EH (cell line): ENCODE results near the gene MACROD2.

Experiments
- DNase-seq: peaks from one replicate; pipeline ENCODE4 v3.0.0-alpha.2; 2015; ENCODE audit warnings: low read depth

Gene MACROD2

DNA sequence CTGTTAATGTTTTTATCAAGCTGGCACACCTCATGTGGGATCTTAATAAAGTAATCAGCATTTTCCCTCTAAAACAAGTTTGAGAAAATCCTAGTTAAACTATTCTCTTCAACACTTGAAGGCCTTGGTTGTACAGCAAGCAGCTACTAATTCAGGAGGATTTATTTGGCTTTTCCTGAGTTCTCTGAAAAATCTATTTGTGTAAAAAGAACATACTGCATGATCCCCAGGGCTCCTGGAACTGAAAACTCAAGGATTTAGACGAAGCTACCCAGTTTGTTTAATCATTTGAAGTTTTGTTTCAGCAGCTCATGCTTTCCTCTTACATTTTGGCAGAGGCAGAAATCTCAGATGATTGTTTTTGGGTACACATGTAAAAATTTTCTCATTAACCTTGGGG lies 651.7 kb downstream of the MACROD2 start:
- no peak for DNase-seq

- DNase-seq: no peak
Measured at GRCh38 chr20:14649662-14650061, 654.3 kb downstream of the MACROD2 start.

- DNase-seq: no peak
Measured at GRCh38 chr20:14657266-14658005, 662.1 kb downstream of the MACROD2 start.

DNA sequence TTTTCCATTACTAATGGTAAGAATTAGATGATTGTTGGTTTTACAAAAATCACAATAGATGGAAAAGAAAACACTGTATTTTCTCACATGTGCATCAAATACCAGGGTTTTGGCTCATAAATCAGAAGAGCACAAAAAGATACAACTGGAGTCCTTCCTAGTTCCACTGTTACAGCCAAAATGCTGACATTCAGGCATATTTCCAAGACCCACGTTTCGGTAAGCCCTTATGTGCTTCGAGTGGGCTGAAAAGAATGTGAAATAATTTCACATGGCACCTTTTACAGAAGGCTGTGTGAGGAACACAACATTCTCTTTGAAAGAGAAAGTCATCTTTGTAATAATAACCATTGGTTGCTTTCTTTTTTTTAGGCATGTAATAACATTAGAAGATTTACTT lies 668.8 kb downstream of the MACROD2 start:
- DNase-seq: no peak

DNA sequence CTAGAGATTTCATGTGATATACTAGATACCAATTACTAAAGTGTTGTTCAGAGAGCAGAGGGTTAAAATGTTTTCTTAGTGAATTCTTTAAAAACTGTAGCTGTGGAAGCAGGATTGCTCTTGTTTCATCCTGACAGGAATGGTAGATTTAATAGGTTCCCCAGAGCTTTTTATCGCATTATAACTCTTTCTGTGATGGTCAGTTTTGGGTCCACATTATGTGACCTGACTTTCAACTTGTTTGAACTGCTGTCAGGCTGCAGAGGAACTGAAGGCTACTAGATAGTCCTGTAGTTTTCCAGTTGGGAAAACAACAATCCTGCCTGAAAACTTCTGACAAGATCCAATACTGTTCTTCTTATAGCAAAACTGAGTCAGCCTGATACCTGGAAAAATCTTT lies 671.4 kb downstream of the MACROD2 start:
- DNase-seq: no peak

DNA sequence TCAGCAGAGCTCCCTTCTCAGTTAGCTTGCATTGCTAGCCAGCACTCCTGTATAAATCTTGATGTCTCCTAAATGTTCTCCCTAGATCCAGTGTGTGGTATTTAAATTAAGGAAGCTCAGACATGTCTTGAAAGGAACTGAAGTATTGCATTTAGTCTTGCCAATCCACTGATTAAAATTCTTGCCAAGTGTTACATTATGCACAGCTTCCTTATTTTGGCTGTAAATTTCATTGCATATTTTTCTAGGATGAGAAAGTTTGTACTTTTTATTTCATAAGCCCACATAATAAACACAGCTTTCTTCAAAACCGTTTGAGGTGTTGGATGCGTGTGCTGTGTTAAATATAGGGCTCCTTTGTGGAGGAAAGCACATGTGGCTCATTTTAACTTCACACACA lies 671.9 kb downstream of the MACROD2 start:
- DNase-seq: no peak

DNA sequence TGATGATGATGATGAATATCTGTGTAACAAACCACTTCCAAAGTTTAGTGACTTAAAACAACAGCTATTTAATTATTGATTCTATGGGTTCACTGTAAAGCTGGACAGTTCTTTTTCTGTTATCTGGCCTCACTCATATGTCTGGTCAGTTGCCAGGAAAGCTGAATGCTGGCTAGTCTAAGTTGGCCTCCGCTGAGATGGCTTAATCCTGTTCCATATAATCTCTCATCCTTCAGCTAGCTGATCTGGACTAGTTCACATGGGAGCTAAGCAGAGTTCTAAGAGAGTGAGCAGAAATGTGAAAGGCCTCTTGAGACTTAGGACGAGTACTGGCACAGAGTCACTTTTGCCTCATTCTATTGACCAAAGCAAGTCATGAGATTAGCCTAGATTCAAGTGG lies 676.8 kb downstream of the MACROD2 start:
- no peak for DNase-seq

DNA sequence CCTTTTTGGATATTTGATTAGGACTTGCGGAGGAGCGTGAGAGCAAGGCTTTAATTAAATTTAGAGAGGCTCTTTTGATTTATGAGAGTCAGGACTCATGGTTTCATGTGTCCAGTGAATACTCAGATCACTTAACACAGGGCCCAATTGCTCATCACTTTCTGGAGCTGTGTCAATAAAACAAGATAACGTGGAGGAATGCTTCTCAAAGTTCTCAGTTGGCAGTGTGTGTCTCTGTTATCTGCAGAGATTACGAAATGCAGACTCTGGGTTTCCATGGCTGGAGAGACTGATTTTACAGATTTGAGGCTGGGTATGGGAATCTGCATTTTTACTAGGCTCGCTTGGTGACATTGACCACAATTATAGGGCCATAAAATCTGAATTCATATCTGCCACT lies 677.8 kb downstream of the MACROD2 start:
- DNase-seq: no peak

- no peak for DNase-seq
Measured at GRCh38 chr20:14677455-14677854, 682.1 kb downstream of the MACROD2 start.

DNA sequence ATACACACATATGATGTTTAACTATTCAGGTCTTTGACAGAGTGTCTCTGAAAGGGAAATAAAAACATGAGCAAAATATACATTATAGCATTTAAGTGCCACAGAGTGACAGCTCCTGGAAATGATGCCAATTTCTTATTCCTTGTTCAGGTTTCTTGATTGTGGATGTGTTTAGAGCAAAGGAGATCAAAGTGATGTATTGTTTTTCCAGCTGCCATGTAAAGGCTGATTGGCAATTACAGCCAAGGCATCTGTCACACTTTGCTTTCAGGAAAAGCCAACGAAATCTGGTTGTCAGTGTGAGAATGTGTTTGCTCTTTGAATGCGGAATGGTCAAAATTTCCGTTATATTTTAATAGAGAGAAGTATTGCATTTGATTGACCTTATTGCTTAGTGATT lies 689.9 kb downstream of the MACROD2 start:
- no peak for DNase-seq

- no peak for DNase-seq
Measured at GRCh38 chr20:14687313-14687712, 692.0 kb downstream of the MACROD2 start.

DNA sequence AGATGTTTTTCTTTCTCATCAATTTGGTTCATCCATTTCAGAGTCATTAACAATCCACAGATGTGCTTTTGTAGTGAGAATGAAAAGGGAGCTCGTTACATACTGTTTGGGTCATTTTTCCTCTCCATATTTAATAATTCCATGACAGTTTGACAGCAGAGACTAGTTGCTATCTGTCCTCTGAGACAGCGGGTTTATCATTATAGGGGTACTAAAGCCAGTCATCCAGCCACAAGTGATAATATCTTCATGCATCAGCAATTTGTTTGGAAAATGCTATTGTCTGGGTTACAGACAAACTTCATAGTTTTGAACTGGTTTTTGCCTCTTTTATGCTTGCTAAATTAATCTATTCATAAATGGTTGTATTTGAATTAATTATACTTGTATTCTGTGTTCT lies 692.7 kb downstream of the MACROD2 start:
- no peak for DNase-seq

- no peak for DNase-seq
Measured at GRCh38 chr20:14691994-14692393, 696.7 kb downstream of the MACROD2 start.

GRCh38 chr20:14696478-14696877 lies 701.2 kb downstream of the MACROD2 start:
- DNase-seq: no peak

DNA sequence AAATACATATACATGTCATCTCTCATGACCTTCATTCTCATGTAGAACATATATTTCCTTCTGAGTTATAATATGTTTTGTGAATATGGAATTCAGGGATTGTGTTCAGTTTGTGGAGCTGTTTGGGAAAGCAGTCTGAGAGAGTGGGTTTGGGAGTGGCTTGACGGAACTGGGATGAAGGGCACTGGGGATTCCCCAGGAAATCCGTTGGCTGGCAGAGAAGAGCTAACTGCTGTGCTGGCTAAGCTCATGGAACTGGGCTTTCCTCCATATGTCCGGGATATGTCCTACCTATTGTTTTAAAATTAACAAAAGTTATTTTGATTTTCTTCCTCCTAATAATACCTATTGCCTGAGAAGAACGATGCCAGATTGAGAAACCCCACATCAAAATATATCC lies 701.6 kb downstream of the MACROD2 start:
- DNase-seq: no peak

- DNase-seq: no peak
Measured at GRCh38 chr20:14698125-14698524, 702.8 kb downstream of the MACROD2 start.

- DNase-seq: no peak
Measured at GRCh38 chr20:14698605-14699373, 703.5 kb downstream of the MACROD2 start.

DNA sequence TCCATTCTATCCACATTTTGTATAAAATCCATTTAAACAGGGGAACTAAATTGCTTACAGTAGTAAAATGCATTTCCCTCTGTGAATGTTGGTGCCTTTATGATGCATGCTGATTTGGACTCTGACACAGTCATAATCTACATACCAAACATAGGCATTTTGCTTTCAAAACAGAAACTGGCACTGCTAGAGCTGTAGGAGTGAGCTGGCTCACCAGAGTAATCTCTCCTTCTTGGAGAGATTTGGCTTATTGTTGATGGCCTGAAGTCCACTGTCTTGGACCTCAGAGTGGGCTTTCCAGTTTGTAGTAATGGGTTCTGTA lies 705.3 kb downstream of the MACROD2 start:
- peak; percentile 22 for DNase-seq

DNA sequence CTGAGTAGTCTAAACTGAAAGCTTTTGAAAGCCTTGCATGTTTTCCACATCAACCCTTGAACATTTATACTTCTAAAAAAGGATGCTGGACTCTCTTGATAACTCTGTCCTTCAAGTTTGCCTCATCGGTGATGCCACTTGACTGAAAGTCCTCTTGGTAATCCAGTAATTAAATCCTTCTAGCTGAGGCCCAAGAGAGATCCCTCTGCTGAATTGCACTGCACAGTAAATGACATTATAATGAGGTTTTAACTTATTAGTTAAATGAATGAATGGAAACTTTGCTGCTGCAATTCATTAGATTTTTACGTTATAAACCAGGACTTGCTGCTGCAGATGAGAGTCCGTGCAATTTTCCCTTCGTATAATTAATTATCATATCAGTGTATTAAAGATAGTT lies 706.0 kb downstream of the MACROD2 start:
- no peak for DNase-seq

DNA sequence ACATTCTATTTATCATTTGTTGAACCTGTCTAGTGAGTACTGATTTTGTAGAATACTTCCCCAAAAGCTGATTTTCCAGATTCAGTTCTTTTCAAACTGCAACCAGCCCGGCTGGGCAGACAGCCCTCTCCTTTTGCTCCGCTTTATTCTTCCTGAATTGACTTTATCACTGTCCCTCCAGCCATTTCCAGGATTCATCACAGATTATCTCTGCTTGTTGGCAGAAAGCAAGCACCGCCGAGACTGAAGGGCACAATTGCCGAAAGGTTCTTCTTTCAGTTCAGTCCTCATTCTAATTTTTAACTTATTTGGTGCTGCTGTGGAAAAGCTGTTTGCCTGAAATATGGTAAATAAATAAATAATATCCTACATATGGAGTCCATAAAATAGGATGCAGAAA lies 711.2 kb downstream of the MACROD2 start:
- no peak for DNase-seq

GRCh38 chr20:14707026-14707680 lies 711.8 kb downstream of the MACROD2 start:
- no peak for DNase-seq

DNA sequence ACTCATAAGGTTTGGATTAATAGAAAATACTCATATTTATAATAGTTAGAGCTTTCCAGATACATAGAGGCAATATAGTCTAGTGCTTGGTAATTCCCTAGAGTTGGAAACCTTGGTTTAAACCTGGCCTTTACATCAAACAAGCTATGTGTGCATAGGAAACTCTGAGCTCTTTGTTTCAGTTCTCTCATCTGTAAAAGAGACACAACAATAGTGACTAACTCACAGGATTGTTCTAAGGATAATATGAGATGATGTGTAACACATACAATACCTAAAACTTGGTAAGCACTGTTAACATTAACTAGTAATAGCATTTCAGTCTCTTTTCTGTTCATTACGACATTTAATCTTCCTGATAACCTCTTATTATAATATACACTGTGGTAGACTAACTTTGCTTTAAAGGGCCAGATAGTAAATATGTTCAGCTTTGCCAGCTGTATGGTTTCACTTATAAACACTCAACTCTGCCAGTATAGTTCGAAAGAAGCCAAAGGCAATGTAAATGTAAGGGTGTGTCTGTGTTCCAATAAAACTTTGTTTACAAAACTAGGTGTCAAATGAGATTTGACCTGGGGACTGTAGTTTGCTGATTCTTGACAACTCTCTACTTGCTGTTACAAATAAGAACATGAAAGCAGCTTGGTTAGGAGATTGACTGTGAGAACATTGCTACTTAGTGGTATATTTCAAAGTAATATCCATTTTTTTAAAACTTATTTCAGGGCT lies 712.7 kb downstream of the MACROD2 start:
- DNase-seq: no peak

DNA sequence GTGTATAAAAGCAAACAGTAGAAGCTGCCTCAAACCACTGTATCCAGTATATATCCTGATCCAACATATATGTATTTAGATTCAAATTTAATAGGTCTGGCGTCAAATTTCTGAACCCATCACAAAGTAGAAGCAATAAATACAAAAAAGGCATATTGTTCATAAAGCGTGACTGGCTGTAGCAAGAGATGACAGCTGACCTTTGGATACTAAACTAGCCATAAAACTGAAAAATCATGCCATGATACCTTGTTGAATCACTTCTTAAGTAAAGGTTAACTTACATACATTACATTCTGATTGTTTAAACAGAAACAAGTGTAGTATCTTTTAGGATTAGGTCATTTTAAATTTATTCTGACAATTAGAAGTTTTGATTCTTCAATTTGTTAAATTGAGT lies 714.1 kb downstream of the MACROD2 start:
- no peak for DNase-seq
